ENCODE measurements around the gene NDUFAF5.

Gene NDUFAF5

GRCh38 chr20:13791540-13792459 is 7.0 kb downstream of the NDUFAF5 start:
- H3K9ac ChIP-seq (ENCODE audit: insufficient read length, low read depth) = no peak overlapping the region
- H3K9me3 ChIP-seq (ENCODE audit: insufficient read depth, low read length) = no peaks in the 10 kb centered on the region
- no peak overlapping the region for H3K4me3 ChIP-seq (ENCODE audit: insufficient read length, low read depth)
- no peaks in the 10 kb centered on the region for H3K4me1 ChIP-seq (ENCODE audit: insufficient read depth, insufficient read length)
- H3K27me3 ChIP-seq (ENCODE audit: insufficient read depth, insufficient read length) = no peaks in the 10 kb centered on the region
- no peak for TF ChIP-seq YY1 (IDR thresholded peaks at IDR 0.05; ENCODE audit: insufficient read depth, insufficient read length)
- no peak for TF ChIP-seq SUZ12 (IDR thresholded peaks at IDR 0.05; ENCODE audit: extremely low read depth, insufficient read depth, insufficient read length)
- TF ChIP-seq ZNF274 (IDR thresholded peaks at IDR 0.05; ENCODE audit: low read depth, low read length) = no peak
- DNase-seq (ENCODE audit: low read depth, low spot score) = no peak
- H3K36me3 ChIP-seq (ENCODE audit: insufficient read depth, insufficient read length, low read length) = peaks cover 88% of the 10 kb centered on the region

DNA sequence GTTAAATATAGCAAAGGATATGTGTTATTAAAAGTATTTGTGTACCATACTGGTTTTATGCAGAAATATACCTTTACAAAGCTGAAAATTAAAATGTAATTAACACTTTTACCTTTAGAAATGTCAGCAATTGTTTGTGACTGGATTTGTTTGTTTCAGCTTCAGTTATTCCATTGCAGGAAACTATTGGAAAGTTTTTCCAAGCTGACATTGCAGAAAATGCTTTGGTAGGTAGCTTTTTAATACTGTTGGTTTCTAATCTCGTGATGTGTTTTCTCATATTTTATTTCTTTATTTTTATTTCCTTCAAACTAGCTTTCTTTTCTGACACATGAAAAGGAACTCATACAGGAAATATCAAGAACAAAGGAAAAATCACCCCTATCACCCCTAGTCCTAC is 8.2 kb downstream of the NDUFAF5 start:
- H3K36me3 ChIP-seq (ENCODE audit: insufficient read depth, insufficient read length, low read length) = peaks cover 88% of the 10 kb centered on the region
- H3K4me1 ChIP-seq (ENCODE audit: insufficient read depth, insufficient read length) = no peaks in the 10 kb centered on the region
- H3K4me3 ChIP-seq (ENCODE audit: insufficient read length, low read depth) = no peak overlapping the region
- H3K27me3 ChIP-seq (ENCODE audit: insufficient read depth, insufficient read length) = no peaks in the 10 kb centered on the region
- TF ChIP-seq YY1 (IDR thresholded peaks at IDR 0.05; ENCODE audit: insufficient read depth, insufficient read length) (no peak), SUZ12 (IDR thresholded peaks at IDR 0.05; ENCODE audit: extremely low read depth, insufficient read depth, insufficient read length) (no peak), ZNF274 (IDR thresholded peaks at IDR 0.05; ENCODE audit: low read depth, low read length) (no peak)
- no peak overlapping the region for H3K9ac ChIP-seq (ENCODE audit: insufficient read length, low read depth)
- no peaks in the 10 kb centered on the region for H3K9me3 ChIP-seq (ENCODE audit: insufficient read depth, low read length)
- DNase-seq (ENCODE audit: low read depth, low spot score) = no peak

DNA sequence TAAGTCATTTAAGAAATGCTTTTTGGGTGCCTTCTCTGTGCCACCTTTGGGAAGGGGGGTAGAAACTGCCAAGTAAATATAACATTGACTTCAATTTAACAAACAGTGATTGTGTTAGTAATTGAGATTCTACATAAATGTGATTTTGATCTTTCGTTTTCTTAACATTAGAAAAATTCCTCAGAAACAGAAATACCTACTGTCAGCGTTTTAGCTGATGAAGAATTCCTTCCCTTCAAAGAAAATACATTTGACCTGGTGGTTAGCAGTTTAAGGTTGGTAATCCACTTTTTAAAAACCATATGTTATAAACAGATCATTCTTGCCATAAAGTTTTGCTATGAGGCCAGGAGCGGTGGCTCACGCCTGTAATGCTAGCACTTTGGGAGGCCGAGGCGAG is 9.8 kb downstream of the NDUFAF5 start:
- Histone ChIP-seq H3K4me3 (ENCODE audit: insufficient read length, low read depth) (no peak overlapping the region), H3K36me3 (ENCODE audit: insufficient read depth, insufficient read length, low read length) (peaks cover 80% of the 10 kb centered on the region)
- TF ChIP-seq SUZ12 (IDR thresholded peaks at IDR 0.05; ENCODE audit: extremely low read depth, insufficient read depth, insufficient read length) (no peak), YY1 (IDR thresholded peaks at IDR 0.05; ENCODE audit: insufficient read depth, insufficient read length) (no peak), ZNF274 (IDR thresholded peaks at IDR 0.05; ENCODE audit: low read depth, low read length) (no peak)

DNA sequence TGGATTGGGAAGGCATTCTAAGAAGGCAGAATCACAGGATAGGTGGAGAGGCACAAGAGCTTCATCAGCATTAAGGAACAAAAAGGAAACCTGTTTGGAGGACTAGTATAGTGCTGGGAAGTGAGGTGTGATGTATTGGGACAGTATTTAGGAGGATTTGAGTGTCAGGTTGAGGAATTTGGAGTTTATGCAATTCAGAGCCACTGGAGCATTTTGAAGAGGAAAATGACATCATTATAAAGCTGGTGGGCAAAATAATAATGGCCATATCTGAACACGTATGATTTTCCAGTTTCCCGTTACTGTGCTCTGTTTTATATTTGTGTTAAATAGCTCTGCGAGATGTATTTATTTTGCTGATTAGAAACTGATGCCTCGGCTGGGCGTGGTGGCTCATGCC is 14.2 kb downstream of the NDUFAF5 start:
- Histone ChIP-seq H3K9ac (ENCODE audit: insufficient read length, low read depth) (no peak overlapping the region), H3K4me3 (ENCODE audit: insufficient read length, low read depth) (no peak overlapping the region), H3K36me3 (ENCODE audit: insufficient read depth, insufficient read length, low read length) (peaks cover 75% of the 10 kb centered on the region), H3K4me1 (ENCODE audit: insufficient read depth, insufficient read length) (no peaks in the 10 kb centered on the region), H3K9me3 (ENCODE audit: insufficient read depth, low read length) (no peaks in the 10 kb centered on the region), H3K27me3 (ENCODE audit: insufficient read depth, insufficient read length) (no peaks in the 10 kb centered on the region)
- no peak for TF ChIP-seq SUZ12 (IDR thresholded peaks at IDR 0.05; ENCODE audit: extremely low read depth, insufficient read depth, insufficient read length)
- no peak for TF ChIP-seq YY1 (IDR thresholded peaks at IDR 0.05; ENCODE audit: insufficient read depth, insufficient read length)
- no peak for TF ChIP-seq ZNF274 (IDR thresholded peaks at IDR 0.05; ENCODE audit: low read depth, low read length)
- no peak for DNase-seq (ENCODE audit: low read depth, low spot score)

More for the DNA sequence above, 9.8 kb downstream of the NDUFAF5 start:
- Histone ChIP-seq H3K9ac (ENCODE audit: insufficient read length, low read depth) (no peak overlapping the region), H3K27me3 (ENCODE audit: insufficient read depth, insufficient read length) (no peaks in the 10 kb centered on the region), H3K4me1 (ENCODE audit: insufficient read depth, insufficient read length) (no peaks in the 10 kb centered on the region), H3K9me3 (ENCODE audit: insufficient read depth, low read length) (no peaks in the 10 kb centered on the region)
- no peak for DNase-seq (ENCODE audit: low read depth, low spot score)

GRCh38 chr20:13799974-13800373 is 15.1 kb downstream of the NDUFAF5 start:
- TF ChIP-seq ZNF274 (IDR thresholded peaks at IDR 0.05; ENCODE audit: low read depth, low read length) (no peak), YY1 (IDR thresholded peaks at IDR 0.05; ENCODE audit: insufficient read depth, insufficient read length) (no peak), SUZ12 (IDR thresholded peaks at IDR 0.05; ENCODE audit: extremely low read depth, insufficient read depth, insufficient read length) (no peak)
- no peaks in the 10 kb centered on the region for H3K27me3 ChIP-seq (ENCODE audit: insufficient read depth, insufficient read length)
- peaks cover 75% of the 10 kb centered on the region for H3K36me3 ChIP-seq (ENCODE audit: insufficient read depth, insufficient read length, low read length)
- no peak overlapping the region for H3K4me3 ChIP-seq (ENCODE audit: insufficient read length, low read depth)
- no peaks in the 10 kb centered on the region for H3K4me1 ChIP-seq (ENCODE audit: insufficient read depth, insufficient read length)
- H3K9ac ChIP-seq (ENCODE audit: insufficient read length, low read depth) = no peak overlapping the region
- no peaks in the 10 kb centered on the region for H3K9me3 ChIP-seq (ENCODE audit: insufficient read depth, low read length)
- no peak for DNase-seq (ENCODE audit: low read depth, low spot score)

DNA sequence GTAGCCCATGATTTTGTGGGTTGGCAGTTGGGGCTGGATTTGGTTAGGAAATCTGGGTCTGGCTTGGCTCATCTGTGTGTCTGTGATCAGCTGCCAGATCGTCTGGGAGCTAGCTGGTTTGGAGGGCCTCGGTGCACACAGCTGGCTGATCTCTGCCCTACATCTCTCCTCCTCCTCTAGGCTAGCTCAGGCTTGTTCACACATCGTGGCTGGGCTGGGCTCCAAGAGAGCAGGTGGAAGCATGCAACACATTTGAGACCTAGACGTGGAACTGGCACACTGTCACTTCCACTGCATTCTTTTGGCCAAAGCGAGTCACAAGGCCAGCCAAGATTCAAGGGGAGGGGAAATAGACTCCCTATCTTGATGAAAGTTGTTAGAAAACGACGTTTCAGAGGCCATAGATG is 15.9 kb downstream of the NDUFAF5 start:
- Histone ChIP-seq H3K4me1 (ENCODE audit: insufficient read depth, insufficient read length) (no peaks in the 10 kb centered on the region), H3K9ac (ENCODE audit: insufficient read length, low read depth) (no peak overlapping the region), H3K27me3 (ENCODE audit: insufficient read depth, insufficient read length) (no peaks in the 10 kb centered on the region), H3K36me3 (ENCODE audit: insufficient read depth, insufficient read length, low read length) (peaks cover 73% of the 10 kb centered on the region), H3K4me3 (ENCODE audit: insufficient read length, low read depth) (no peak overlapping the region), H3K9me3 (ENCODE audit: insufficient read depth, low read length) (no peaks in the 10 kb centered on the region)
- TF ChIP-seq YY1 (IDR thresholded peaks at IDR 0.05; ENCODE audit: insufficient read depth, insufficient read length) (no peak), SUZ12 (IDR thresholded peaks at IDR 0.05; ENCODE audit: extremely low read depth, insufficient read depth, insufficient read length) (no peak), ZNF274 (IDR thresholded peaks at IDR 0.05; ENCODE audit: low read depth, low read length) (no peak)
- no peak for DNase-seq (ENCODE audit: low read depth, low spot score)

GRCh38 chr20:13809373-13809772 is 24.5 kb downstream of the NDUFAF5 start:
- no peak for TF ChIP-seq SUZ12 (IDR thresholded peaks at IDR 0.05; ENCODE audit: extremely low read depth, insufficient read depth, insufficient read length)
- no peak for TF ChIP-seq YY1 (IDR thresholded peaks at IDR 0.05; ENCODE audit: insufficient read depth, insufficient read length)
- TF ChIP-seq ZNF274 (IDR thresholded peaks at IDR 0.05; ENCODE audit: low read depth, low read length) = no peak
- H3K36me3 ChIP-seq (ENCODE audit: insufficient read depth, insufficient read length, low read length) = peaks cover 74% of the 10 kb centered on the region

More at GRCh38 chr20:13809373-13809772, 24.5 kb downstream of the NDUFAF5 start:
- Histone ChIP-seq H3K9me3 (ENCODE audit: insufficient read depth, low read length) (no peaks in the 10 kb centered on the region), H3K9ac (ENCODE audit: insufficient read length, low read depth) (no peak overlapping the region), H3K27me3 (ENCODE audit: insufficient read depth, insufficient read length) (no peaks in the 10 kb centered on the region), H3K4me1 (ENCODE audit: insufficient read depth, insufficient read length) (no peaks in the 10 kb centered on the region), H3K4me3 (ENCODE audit: insufficient read length, low read depth) (no peak overlapping the region)
- DNase-seq (ENCODE audit: low read depth, low spot score) = no peak
